H1 (cell line): ENCODE data around the gene BIRC2. TPM values are rescaled to one million over a fixed set of nuclear protein-coding genes. Genes with fewer than 3 reads are reported as not detected.
"Not testable (repeated sequence)": the region's sequence is repeated elsewhere in the genome, so short reads cannot be mapped to it uniquely, and the experiment has no call there.

Source experiments
- CTCF ChIA-PET: fragments of 300-600 bp; sonication (Branson Sonifier 250); formaldehyde crosslinking; loops from one replicate; lab custom pipeline; 2021; ENCODE audit not compliant: partially characterized antibody; lab: Charles Lee
- POLR2A ChIA-PET: fragments of 300-600 bp; sonication (Branson Sonifier 250); formaldehyde crosslinking; loops from one replicate; lab custom pipeline; 2021; ENCODE audit warnings: inconsistent platforms; ENCODE audit not compliant: partially characterized antibody; lab: Charles Lee
- DNase-seq, 2 experiments: peaks; one replicate each; pipeline versions ENCODE4 v3.0.0 to v3.0.0-alpha.2; 2010 to 2022; ENCODE audit warnings: low spot score in 2 of 2, low read depth in 1 of 2, mixed read lengths in 1 of 2
- FAIRE-seq: peaks from 2 replicates; lab custom pipeline; 2011; peaks lifted over from hg19 to GRCh38; lab: Jason Lieb, UNC
- H2AFZ ChIP-seq: 2 replicates; pipeline ENCODE4 v1.8.1; 2012; ENCODE audit warnings: low read length, inconsistent platforms
- H2AK5ac ChIP-seq: 2 replicates; pipeline ENCODE4 v1.6.1; 2013; ENCODE audit warnings: low read depth, low read length
- H2BK120ac ChIP-seq: replicated peaks from 2 replicates; pipeline ENCODE3; 2013; ENCODE audit warnings: low read depth, low read length, inconsistent platforms
- H2BK12ac ChIP-seq: 2 replicates; pipeline ENCODE4 v1.6.1; 2013; ENCODE audit warnings: low read depth, low read length
- H2BK15ac ChIP-seq: 2 replicates; pipeline ENCODE4 v1.6.1; 2013; ENCODE audit warnings: low read length
- H2BK20ac ChIP-seq: 2 replicates; pipeline ENCODE4 v1.6.1; 2013; ENCODE audit warnings: low read length
- H2BK5ac ChIP-seq: 2 replicates; pipeline ENCODE4 v1.6.1; 2013; ENCODE audit warnings: low read depth, low read length
- H3K14ac ChIP-seq: 2 replicates; pipeline ENCODE4 v1.6.1; 2013; ENCODE audit warnings: inconsistent platforms; ENCODE audit not compliant: insufficient read length
- H3K18ac ChIP-seq: 2 replicates; pipeline ENCODE4 v1.6.1; 2013; ENCODE audit warnings: low read length; ENCODE audit errors: extremely low read depth
- H3K23ac ChIP-seq: 2 replicates; pipeline ENCODE4 v1.6.1; 2013; ENCODE audit warnings: inconsistent platforms; ENCODE audit not compliant: insufficient read length
- H3K23me2 ChIP-seq: 2 replicates; pipeline ENCODE4 v1.6.1; 2013; ENCODE audit warnings: low read depth, low read length
- H3K27ac ChIP-seq: 2 replicates; pipeline ENCODE4 v1.6.1; 2011; ENCODE audit warnings: low read depth, low read length, inconsistent platforms
- H3K27me3 ChIP-seq, 4 experiments: replicated peaks in 1 of 4; 1 replicate in 1 of 4; 2 replicates in 3 of 4; pipeline versions ENCODE4 v1.6.1 to v1.8.1; 2011 to 2013; ENCODE audit warnings: low read length in 3 of 4, mild to moderate bottlenecking in 3 of 4, inconsistent platforms in 2 of 4, mixed read lengths in 2 of 4, moderate library complexity in 1 of 4; ENCODE audit not compliant: control insufficient read depth in 3 of 4, insufficient read depth in 3 of 4; ENCODE audit errors: extremely low read depth in 1 of 4
- H3K36me3 ChIP-seq, 4 experiments: 2 replicates each; pipeline versions ENCODE4 v1.6.1 to v1.8.1; 2011 to 2013; ENCODE audit warnings: mild to moderate bottlenecking in 4 of 4, low read length in 3 of 4, moderate library complexity in 2 of 4, control low read depth in 1 of 4, inconsistent platforms in 1 of 4; ENCODE audit not compliant: insufficient read depth in 4 of 4, control insufficient read depth in 2 of 4
- H3K4ac ChIP-seq: replicated peaks from 2 replicates; pipeline ENCODE3; 2013; ENCODE audit warnings: low read length, low read depth, mixed read lengths, inconsistent platforms; ENCODE audit not compliant: insufficient read length
- H3K4me1 ChIP-seq, 4 experiments: replicated peaks in 1 of 4; 1 replicate in 1 of 4; 2 replicates in 3 of 4; pipeline versions ENCODE4 v1.6.1 to v1.8.1; 2011 to 2013; ENCODE audit warnings: low read length in 3 of 4, inconsistent platforms in 2 of 4, mixed read lengths in 1 of 4; ENCODE audit not compliant: insufficient read depth in 4 of 4, control insufficient read depth in 3 of 4
- H3K4me2 ChIP-seq, 2 experiments: 2 replicates each; pipeline versions ENCODE4 v1.6.1 to v1.8.1; 2011 to 2013; ENCODE audit warnings: low read depth in 2 of 2, low read length in 2 of 2, control low read depth in 1 of 2, inconsistent platforms in 1 of 2, mild to moderate bottlenecking in 1 of 2; ENCODE audit not compliant: insufficient read depth in 1 of 2
- H3K4me3 ChIP-seq, 4 experiments: fragments of 200-600, 300-600 bp in 1 of 4; sonication (generic), shearing (Covaris generic), sonication (Bioruptor Twin) in 1 of 4; 2 replicates each; pipeline versions ENCODE4 v1.5.1 to v1.8.1; 2011 to 2016; ENCODE audit warnings: low read length in 4 of 4, low read depth in 3 of 4, control low read depth in 2 of 4, inconsistent platforms in 2 of 4, mild to moderate bottlenecking in 2 of 4, mixed read lengths in 1 of 4, moderate library complexity in 1 of 4; ENCODE audit not compliant: insufficient read depth in 2 of 4; ENCODE audit errors: extremely low read depth in 1 of 4
- H3K56ac ChIP-seq: replicated peaks from 2 replicates; pipeline ENCODE3; 2013; ENCODE audit warnings: low read depth, mild to moderate bottlenecking, mixed read lengths, low read length, inconsistent platforms; ENCODE audit not compliant: insufficient read length
- H3K79me1 ChIP-seq: 2 replicates; pipeline ENCODE4 v1.6.1; 2013; ENCODE audit warnings: low read depth, low read length, control low read depth
- H3K79me2 ChIP-seq, 2 experiments: 2 replicates each; pipeline versions ENCODE4 v1.6.1 to v1.8.1; 2012 to 2013; ENCODE audit warnings: low read length in 2 of 2, mild to moderate bottlenecking in 2 of 2, inconsistent platforms in 1 of 2; ENCODE audit not compliant: insufficient read depth in 2 of 2, control insufficient read depth in 1 of 2
- H3K9ac ChIP-seq, 4 experiments: replicated peaks in 1 of 4; 1 replicate in 1 of 4; 2 replicates in 3 of 4; pipeline versions ENCODE4 v1.6.1 to v1.8.1; 2011 to 2013; ENCODE audit warnings: low read depth in 3 of 4, low read length in 3 of 4, control low read depth in 2 of 4, mild to moderate bottlenecking in 2 of 4, moderate library complexity in 2 of 4, inconsistent platforms in 1 of 4; ENCODE audit errors: extremely low read depth in 1 of 4
- H3K9me3 ChIP-seq, 2 experiments: 2 replicates each; pipeline versions ENCODE4 v1.6.1 to v1.8.1; 2012 to 2013; ENCODE audit warnings: mild to moderate bottlenecking in 2 of 2, moderate library complexity in 2 of 2, control low read depth in 1 of 2, inconsistent platforms in 1 of 2, low read depth in 1 of 2, low read length in 1 of 2, mixed read lengths in 1 of 2; ENCODE audit not compliant: insufficient read depth in 2 of 2
- H4K20me1 ChIP-seq, 2 experiments: replicated peaks in 1 of 2; 2 replicates each; pipeline versions ENCODE3 to v1.8.1; 2011 to 2013; ENCODE audit warnings: inconsistent platforms in 2 of 2, low read length in 2 of 2, mild to moderate bottlenecking in 1 of 2; ENCODE audit not compliant: insufficient read depth in 2 of 2, control insufficient read depth in 1 of 2
- H4K5ac ChIP-seq: 2 replicates; pipeline ENCODE4 v1.6.1; 2013; ENCODE audit warnings: low read length, low read depth, mixed read lengths, inconsistent platforms; ENCODE audit not compliant: insufficient read length
- H4K8ac ChIP-seq: 2 replicates; pipeline ENCODE4 v1.8.0; 2013; ENCODE audit warnings: mild to moderate bottlenecking, moderate library complexity, low read length, inconsistent platforms; ENCODE audit not compliant: insufficient read depth; ENCODE audit errors: extremely low read depth
- H4K91ac ChIP-seq: replicated peaks from 2 replicates; pipeline ENCODE3; 2013; ENCODE audit warnings: low read length, mixed read lengths, inconsistent platforms; ENCODE audit not compliant: insufficient read length
- WGBS, 2 experiments: shearing (Covaris generic) in 1 of 2; methylation state at CpG; one replicate each; pipeline versions ENCODE4 v1.1.6 to v1.1.7; 2013 to 2015; ENCODE audit warnings: low lambda C conversion rate in 2 of 2, mixed read lengths in 2 of 2, inconsistent platforms in 1 of 2, low coverage in 1 of 2, missing lambda C conversion rate in 1 of 2; ENCODE audit not compliant: insufficient replicate concordance in 2 of 2, insufficient coverage in 1 of 2, insufficient read length in 1 of 2; ENCODE audit errors: extremely low coverage in 1 of 2, missing lambda C conversion rate in 1 of 2; 5-methylcytosine and 5-hydroxymethylcytosine counted together
- polyA plus RNA-seq, 7 experiments: library from polyadenylated mRNA; depleted of rRNA in 3 of 7; stranded (reverse) in 5 of 7; unstranded in 2 of 7; fragments of >200 nt in 5 of 7; fragments of 200-250 nt in 2 of 7; gene quantifications; 1 replicate in 5 of 7; 2 replicates in 1 of 7; 4 replicates in 1 of 7; pipeline versions ENCODE4 v1.2.1 to v1.2.3, GENCODE V29; 2011 to 2013; ENCODE audit warnings: missing spikeins in 2 of 7, mixed read lengths in 2 of 7
- total RNA-seq: library from RNA; stranded (reverse); fragmentation: NEBNext Ultra II Directional; extraction: Animal tissue kit (Norgen Biotek cat#: 25700); gene quantifications from 2 replicates; pipeline ENCODE4 v1.2.1, GENCODE V29; 2021

BIRC2 gene
- total and polyA plus RNA-seq, 2 of the 8 experiments (the other 6 are each of a cell fraction or from before 2014, with no cell fraction given) = 18.4 to 24.7 TPM

GRCh38 chr11:102374633-102375424, 27.8 kb downstream of the BIRC2 start:
- not testable (repeated sequence) for FAIRE-seq, H2BK120ac ChIP-seq, H3K79me1 ChIP-seq, H3K27me3 ChIP-seq, H3K56ac ChIP-seq, H3K14ac ChIP-seq, H2BK15ac ChIP-seq, H2BK20ac ChIP-seq, H4K20me1 ChIP-seq, H4K91ac ChIP-seq, H2BK5ac ChIP-seq, H3K9me3 ChIP-seq, H3K4me1 ChIP-seq, H3K4ac ChIP-seq, H3K23me2 ChIP-seq, H3K23ac ChIP-seq
- Histone ChIP-seq H2AFZ (peak overlapping the region; percentile 55), H3K4me2 (peak overlapping the region; percentile 72 to 74), H3K9ac (peak overlapping the region in 3 of 4 experiments; percentile 15 to 88 (median 73); a peak in 6 of 7 replicates), H3K79me2 (peaks cover 0 to 10% of the 10 kb centered on the region in 2 experiments; a peak in 1 of 4 replicates), H4K8ac (peak overlapping the region; percentile 96; the same call in 1 of the 2 replicates), H2BK12ac (peak overlapping the region; percentile 70), H3K36me3 (peaks cover 0 to 15% (median 3%) of the 10 kb centered on the region in 4 experiments; a peak in 2 of 8 replicates), H2AK5ac (0 out of 2 replicates have a peak overlapping the region, but pooled peaks have one; percentile 82), H3K27ac (peak overlapping the region; percentile 88), H3K4me3 (peak overlapping the region; percentile 42 to 54 (median 49); a peak in 6 of 8 replicates), H4K5ac (peak overlapping the region; percentile 76), H3K18ac (peak overlapping the region; percentile 78)
- peak in 1 of 2 experiments; percentile 69 for DNase-seq
- CTCF ChIA-PET = interaction anchor here (0.6 to 2.6 kb wide), 8 partner anchors 10 to 128 kb away, joined by 3 to 22 read pairs (median 4); no protein-coding TSS in a partner anchor
- 67% methylated on average over 20 of the region's 31 CpGs; no CpG with 5 or more reads in 1 of the 2 experiments for WGBS, 2 experiments
- POLR2A ChIA-PET = interaction anchor here (0.7 to 2.4 kb wide), 5 partner anchors 9 to 238 kb away, joined by 3 to 9 read pairs (median 4); no protein-coding TSS in a partner anchor
